Fibroblast of pulmonary artery (primary cell): ENCODE data around the gene CTNNA3.

ENCODE experiments used
- DNase-seq: peaks from one replicate; pipeline ENCODE4 v3.0.0-alpha.2; 2010; ENCODE audit warnings: low read depth
- H3K4me3 ChIP-seq: replicated peaks from 2 replicates; pipeline ENCODE4 v1.5.1; 2011; ENCODE audit warnings: low read depth, mild to moderate bottlenecking, control low read depth, low read length, moderate library complexity
- CTCF ChIP-seq: IDR thresholded peaks from 2 replicates; pipeline ENCODE4 v1.5.1; 2011; ENCODE audit warnings: mild to moderate bottlenecking, control low read depth, low read length, inconsistent platforms; ENCODE audit errors: missing control alignments

The CTNNA3 gene

GRCh38 chr10:67015225-67015624 is 680.8 kb downstream of the CTNNA3 start:
- peak; percentile 1 for DNase-seq
- H3K4me3 ChIP-seq, result no peak overlapping the region
- no peak for TF ChIP-seq CTCF

GRCh38 chr10:67011981-67012380 is 684.0 kb downstream of the CTNNA3 start:
- no peak for DNase-seq
- no peak for TF ChIP-seq CTCF
- H3K4me3 ChIP-seq, result no peak overlapping the region

- H3K4me3 ChIP-seq, result no peak overlapping the region
- DNase-seq, result no peak
- no peak for TF ChIP-seq CTCF
These were observed 684.5 kb downstream of the CTNNA3 start for GRCh38 chr10:67011480-67011879.

- no peak for TF ChIP-seq CTCF
- no peak for DNase-seq
- H3K4me3 ChIP-seq, result no peak overlapping the region
These were observed 690.0 kb downstream of the CTNNA3 start for GRCh38 chr10:67005981-67006380.

- DNase-seq, result no peak
- H3K4me3 ChIP-seq, result no peak overlapping the region
- TF ChIP-seq CTCF, result no peak
These were observed 691.3 kb downstream of the CTNNA3 start for GRCh38 chr10:67004690-67005089.

GRCh38 chr10:66999762-67000545 is 696.0 kb downstream of the CTNNA3 start:
- H3K4me3 ChIP-seq, result no peak overlapping the region
- no peak for DNase-seq
- TF ChIP-seq CTCF, result no peak

- TF ChIP-seq CTCF, result no peak
- H3K4me3 ChIP-seq, result no peak overlapping the region
- DNase-seq, result no peak
These were observed 699.0 kb downstream of the CTNNA3 start for GRCh38 chr10:66996996-66997395.
